GM19328 (cell line): Measurements from ENCODE around the gene PIGQ.

Source experiments
- ATAC-seq: cut with Tn5 transposase; IDR thresholded peaks from one replicate; pipeline ENCODE4 v1.9.1; 2021; ENCODE audit warnings: mild to moderate bottlenecking, moderate library complexity; ENCODE audit not compliant: unreplicated experiment

The PIGQ gene

DNA sequence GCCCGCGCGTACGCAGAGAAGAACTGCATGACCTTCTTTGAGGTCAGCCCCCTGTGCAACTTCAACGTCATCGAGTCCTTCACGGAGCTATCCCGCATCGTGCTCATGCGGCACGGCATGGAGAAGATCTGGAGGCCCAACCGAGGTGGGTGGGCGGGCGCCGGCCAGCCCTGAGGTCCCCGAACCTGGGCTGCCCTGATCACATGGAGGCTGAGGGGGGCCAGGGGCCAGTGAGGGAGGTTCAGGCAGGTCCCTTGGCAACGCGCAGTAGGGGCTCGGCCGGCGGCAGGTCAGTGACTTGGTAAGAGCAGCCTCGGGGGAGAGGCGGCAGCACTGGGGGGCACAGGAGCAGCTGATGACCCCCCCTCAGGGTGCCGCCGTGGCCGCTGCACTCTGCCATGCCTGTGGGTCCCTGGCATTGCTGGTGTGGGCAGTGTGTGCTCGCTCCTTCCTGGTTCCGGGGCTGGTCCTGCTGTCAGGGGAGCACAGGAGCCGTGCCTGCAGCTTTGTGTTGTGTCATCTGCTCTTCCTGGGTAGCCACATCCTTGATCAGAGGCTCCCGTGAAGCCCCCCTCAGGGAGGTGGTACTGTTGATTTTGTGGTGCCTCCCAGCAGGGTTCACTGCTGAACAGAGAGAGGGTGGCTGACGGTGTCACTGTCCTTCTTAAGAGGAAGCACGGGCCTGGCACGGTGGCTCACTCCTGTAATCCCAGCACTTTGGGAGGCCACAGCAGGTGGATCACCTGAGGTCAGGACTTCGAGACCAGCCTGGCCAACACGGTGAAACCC is 56.4 kb downstream of the PIGQ start:
- ATAC-seq: no peak

DNA sequence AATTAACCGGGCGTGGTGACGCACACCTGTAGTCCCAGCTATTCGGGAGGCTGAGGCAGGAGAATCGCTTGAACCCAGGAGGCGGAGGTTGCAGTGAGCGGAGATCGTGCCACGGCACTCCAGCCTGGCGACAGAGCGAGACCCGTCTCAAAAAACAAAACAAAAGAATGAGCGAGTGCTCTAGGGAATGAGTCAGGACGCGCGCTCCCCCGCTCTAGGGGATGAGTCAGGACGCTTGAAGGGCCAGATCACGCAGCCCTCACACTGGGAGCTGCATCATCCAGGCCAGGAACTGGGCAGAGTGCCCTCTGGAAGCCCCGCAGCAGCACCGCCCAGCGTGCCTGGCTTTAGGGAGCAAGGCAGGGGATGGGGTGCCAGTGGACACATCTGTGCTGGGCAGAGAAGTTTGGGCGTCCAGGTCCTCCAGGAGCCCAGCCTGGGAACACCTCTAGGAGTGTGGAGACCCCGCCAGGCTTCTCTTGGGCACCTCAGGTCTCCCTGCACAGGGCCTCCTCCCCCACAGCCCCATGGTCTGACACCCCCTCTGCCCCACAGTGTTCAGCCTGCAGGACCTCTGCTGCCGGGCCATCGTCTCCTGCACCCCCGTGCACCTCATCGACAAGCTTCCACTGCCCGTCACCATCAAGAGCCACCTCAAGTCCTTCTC is 57.2 kb downstream of the PIGQ start:
- ATAC-seq: no peak

DNA sequence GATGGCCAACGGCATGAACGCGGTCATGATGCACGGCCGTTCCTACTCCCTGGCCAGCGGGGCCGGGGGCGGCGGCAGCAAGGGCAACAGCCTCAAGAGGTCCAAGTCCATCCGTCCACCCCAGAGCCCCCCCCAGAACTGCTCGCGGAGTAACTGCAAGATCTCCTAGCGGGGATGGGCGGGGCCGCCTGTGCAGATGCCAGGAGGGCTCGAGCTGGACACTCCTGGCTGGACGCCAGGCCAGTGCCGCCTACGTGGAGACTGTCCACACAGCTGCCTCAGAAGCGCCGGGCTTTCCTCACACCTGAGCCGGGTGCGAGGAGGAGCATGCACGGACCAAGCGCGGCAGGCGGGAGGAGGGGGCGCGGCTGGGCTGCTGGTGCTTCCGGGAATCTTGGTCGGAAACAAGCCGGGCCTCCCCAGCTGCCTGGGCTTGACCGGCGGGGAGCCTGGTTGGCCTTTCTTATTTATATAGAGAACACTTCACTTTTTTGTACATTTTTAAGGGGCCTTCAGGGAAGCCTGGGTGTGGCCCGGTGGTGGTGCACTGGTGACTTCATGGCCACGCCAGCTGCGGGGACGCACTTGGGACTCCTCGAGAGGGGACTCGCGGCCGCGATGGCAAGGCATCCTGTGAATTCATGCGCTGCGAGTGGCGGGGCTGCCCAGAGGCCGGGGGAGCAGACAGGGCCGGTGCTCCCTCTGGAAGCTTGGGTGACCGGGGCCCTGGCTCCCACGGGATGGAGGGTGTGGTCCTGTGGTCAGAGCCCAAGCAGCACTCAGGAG is 57.9 kb downstream of the PIGQ start:
- ATAC-seq: no peak

DNA sequence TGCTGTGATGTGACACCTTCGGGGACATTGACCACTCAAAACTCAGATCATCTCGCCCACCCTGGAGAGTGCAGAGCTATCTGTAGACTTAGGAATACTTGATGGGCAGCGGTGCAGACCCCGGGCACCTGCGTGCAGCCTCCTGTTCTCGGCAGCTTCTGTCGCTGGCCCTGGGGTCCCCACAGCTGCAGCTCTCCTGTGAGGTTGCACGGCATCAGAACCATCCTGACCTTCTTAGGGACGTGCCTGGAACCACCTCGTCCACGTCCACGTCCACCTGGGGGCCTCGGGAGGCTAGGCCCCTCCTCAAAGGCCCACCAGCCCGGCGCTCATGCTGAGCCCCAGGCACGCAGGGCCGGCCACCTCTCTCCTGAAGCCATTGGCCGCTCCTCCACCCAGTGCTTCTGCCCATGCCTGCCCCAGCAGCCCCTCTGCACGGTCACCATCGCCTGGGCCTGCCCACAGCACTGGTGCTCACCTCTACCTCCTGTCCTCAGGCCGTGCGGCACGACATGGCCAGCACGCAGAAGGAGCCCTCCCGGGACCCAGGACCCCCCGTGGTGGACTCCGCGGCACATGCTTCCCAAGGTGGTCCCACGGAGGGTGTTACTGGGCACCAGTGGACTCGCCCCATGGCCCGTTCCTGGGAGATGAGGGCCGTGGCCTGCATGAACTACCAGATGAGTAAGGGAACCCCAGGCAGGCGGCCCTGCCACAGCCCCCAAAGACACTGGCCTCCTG is 58.7 kb downstream of the PIGQ start:
- ATAC-seq: no peak

DNA sequence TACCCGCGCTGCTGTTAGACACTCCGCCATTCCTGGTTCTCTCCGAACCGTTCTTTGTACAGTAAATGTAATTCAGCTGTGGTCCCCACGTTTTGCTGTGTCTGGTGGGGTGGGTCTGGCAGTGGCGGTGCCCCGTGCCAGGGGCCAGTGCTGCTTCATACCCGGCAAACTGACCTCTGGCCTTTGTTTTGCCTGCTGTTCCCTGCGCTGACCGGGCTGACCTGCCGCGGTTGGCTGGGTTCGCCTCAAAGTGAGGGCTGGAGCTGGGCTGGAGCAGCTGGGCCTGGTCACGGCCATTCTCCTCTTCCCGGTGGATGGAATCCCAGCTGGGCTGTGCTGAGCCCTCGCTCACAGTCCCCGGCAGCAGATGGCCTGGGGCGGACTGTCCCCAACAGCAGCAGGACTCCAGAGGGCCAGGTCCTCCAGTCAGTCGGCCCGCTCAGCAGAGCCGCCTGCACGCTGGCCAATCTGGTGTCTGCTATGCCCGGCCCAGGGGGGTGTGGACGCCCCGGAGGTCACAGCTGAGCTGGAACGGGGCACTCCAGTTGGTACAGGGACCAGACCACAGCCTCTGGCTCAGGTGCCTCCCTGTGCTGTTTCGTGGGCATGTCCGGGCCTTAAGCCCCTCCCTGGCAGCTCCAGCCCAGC is 59.5 kb downstream of the PIGQ start:
- ATAC-seq: no peak

DNA sequence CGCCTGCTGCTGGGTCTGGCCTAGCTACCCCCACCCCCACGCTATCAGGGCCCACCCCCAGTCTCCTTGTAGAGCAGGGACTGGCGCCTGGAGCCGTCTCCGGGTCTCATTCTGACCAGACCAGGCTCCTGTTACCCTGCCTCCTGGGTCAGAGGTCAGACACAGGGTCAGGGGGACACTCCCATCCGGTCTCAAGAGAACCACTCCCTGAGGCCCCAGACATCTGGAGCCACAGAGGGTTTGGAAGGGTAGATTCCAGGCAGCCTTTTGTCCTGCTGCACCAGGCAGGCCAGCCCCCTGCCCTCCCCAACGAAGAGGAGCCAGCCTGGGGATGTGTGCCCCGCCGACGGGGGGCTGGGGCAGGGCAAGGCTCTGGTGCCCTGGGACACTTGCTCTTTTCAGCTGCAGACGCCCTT is 60.1 kb downstream of the PIGQ start:
- no peak for ATAC-seq

DNA sequence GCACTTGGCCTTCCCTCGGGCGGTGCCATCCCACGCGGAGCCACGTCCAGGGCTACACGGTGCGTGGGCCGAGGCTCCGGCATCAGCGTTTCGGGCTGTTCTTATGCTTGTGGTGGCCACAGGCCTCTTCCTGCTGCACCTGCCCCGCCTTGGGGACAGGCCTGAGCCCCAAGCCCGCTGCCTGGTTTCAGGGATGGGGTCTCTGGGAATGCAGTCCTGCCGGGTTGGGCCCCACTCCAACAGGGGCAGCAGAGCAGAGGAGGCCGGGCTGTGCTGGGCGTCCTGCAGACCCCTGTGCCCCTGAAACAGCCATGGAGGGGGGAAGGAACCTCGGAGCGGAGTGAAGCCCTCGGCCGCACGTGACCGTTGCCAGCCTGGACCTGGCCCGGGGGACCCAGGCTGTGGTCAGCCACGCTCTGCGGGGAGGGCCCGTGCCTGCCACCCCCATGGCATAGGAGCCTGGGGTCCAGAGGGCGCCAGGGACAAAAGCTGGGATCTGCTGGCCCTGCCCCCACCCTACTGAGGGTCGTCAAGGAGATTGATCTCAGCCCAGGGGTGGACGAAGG is 60.6 kb downstream of the PIGQ start:
- no peak for ATAC-seq

DNA sequence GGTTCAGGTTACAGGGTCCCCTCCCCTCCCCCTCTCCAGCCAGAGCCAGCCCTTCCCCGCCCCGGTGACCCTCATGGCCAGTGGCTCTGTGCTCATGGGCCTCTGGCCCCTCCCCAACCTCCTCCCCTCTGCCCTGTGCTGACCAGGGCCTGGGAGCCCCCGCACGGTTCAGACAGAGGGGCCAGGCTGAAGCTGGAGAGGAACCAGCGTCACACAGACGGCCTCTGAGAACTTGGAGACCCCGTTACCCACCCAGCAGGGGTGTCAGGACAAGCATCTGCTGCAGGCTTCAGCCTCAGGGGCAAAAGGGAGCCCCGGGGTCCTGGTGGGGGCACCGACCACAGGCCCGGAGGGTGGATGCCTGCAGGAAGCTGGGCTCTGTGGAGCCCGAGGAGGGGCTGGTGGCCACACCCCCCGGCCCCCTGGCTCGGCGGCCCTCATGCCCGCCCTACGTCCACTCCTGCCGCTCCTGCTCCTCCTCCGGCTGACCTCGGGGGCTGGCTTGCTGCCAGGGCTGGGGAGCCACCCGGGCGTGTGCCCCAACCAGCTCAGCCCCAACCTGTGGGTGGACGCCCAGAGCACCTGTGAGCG is 61.1 kb downstream of the PIGQ start, which contains the start of gene WFIKKN1:
Gene WFIKKN1 (plus strand): TSS at position 171 of the 591 bp plus-strand sequence. CDS start 269 bp downstream, at position 440.
- no peak for ATAC-seq

DNA sequence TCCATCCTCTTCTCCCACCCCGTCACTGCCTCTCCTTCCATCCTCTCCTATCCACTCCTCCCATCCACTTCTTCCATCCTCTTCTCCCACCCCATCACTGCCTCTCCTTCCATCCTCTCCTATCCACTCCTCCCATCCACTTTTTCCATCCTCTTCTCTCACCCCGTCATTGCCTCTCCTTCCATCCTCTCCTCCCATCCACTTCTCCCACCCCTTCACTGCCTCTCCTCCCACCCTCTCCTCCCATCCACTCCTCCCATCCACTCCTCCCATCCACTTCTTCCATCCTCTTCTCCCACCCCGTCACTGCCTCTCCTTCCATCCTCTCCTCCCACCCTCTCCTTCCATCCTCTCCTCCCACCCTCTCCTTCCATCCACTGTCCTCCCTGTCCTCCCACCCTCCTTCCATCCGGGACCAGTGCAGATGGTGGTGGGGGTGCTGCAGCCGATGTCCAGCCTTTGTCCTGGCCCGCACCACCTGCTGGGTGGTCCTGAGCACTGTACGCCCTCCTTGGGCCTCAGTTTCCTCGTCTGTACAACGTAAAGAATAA is 62.1 kb downstream of the PIGQ start:
- no peak for ATAC-seq

DNA sequence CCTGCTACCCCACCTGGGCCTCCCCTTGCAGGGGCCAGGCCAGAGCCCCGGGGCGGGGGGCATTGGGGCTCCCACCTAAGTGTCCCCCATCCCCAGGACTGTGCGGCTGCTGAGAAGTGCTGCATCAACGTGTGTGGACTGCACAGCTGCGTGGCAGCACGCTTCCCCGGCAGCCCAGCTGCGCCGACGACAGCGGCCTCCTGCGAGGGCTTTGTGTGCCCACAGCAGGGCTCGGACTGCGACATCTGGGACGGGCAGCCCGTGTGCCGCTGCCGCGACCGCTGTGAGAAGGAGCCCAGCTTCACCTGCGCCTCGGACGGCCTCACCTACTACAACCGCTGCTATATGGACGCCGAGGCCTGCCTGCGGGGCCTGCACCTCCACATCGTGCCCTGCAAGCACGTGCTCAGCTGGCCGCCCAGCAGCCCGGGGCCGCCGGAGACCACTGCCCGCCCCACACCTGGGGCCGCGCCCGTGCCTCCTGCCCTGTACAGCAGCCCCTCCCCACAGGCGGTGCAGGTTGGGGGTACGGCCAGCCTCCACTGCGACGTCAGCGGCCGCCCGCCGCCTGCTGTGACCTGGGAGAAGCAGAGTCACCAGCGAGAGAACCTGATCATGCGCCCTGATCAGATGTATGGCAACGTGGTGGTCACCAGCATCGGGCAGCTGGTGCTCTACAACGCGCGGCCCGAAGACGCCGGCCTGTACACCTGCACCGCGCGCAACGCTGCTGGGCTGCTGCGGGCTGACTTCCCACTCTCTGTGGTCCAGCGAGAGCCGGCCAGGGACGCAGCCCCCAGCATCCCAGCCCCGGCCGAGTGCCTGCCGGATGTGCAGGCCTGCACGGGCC is 62.9 kb downstream of the PIGQ start:
- no peak for ATAC-seq

DNA sequence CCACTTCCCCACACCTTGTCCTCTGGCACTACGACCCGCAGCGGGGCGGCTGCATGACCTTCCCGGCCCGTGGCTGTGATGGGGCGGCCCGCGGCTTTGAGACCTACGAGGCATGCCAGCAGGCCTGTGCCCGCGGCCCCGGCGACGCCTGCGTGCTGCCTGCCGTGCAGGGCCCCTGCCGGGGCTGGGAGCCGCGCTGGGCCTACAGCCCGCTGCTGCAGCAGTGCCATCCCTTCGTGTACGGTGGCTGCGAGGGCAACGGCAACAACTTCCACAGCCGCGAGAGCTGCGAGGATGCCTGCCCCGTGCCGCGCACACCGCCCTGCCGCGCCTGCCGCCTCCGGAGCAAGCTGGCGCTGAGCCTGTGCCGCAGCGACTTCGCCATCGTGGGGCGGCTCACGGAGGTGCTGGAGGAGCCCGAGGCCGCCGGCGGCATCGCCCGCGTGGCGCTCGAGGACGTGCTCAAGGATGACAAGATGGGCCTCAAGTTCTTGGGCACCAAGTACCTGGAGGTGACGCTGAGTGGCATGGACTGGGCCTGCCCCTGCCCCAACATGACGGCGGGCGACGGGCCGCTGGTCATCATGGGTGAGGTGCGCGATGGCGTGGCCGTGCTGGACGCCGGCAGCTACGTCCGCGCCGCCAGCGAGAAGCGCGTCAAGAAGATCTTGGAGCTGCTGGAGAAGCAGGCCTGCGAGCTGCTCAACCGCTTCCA is 63.7 kb downstream of the PIGQ start:
- ATAC-seq: no peak
